ENCODE measurements around the gene VPS9D1. TPM values are rescaled to one million over a fixed set of nuclear protein-coding genes. Genes with fewer than 3 reads are reported as not detected.

Gene VPS9D1, protein sequence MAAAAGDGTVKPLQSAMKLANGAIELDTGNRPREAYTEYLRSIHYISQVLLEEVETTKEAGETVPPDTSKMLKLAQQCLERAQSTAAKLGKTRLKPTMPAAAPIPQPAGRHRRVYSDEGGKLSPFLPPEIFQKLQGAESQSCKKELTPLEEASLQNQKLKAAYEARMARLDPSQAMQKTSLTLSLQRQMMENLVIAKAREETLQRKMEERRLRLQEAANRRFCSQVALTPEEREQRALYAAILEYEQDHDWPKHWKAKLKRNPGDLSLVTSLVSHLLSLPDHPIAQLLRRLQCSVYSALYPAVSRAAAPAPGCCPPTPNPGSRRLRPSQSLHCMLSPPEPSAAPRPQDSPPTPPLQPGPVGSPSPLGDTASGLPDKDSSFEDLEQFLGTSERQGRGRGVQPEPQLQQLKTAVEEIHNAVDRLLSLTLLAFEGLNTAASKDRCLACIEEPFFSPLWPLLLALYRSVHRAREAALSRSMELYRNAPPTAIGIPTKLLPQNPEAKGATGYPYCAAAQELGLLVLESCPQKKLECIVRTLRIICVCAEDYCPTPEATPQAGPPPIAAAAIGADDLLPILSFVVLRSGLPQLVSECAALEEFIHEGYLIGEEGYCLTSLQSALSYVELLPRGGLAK
- polyA plus RNA-seq, result 29.9 and 37.2 TPM in 2 replicates
- 15.9 and 17.3 TPM in 2 replicates for polyA minus RNA-seq

DNA sequence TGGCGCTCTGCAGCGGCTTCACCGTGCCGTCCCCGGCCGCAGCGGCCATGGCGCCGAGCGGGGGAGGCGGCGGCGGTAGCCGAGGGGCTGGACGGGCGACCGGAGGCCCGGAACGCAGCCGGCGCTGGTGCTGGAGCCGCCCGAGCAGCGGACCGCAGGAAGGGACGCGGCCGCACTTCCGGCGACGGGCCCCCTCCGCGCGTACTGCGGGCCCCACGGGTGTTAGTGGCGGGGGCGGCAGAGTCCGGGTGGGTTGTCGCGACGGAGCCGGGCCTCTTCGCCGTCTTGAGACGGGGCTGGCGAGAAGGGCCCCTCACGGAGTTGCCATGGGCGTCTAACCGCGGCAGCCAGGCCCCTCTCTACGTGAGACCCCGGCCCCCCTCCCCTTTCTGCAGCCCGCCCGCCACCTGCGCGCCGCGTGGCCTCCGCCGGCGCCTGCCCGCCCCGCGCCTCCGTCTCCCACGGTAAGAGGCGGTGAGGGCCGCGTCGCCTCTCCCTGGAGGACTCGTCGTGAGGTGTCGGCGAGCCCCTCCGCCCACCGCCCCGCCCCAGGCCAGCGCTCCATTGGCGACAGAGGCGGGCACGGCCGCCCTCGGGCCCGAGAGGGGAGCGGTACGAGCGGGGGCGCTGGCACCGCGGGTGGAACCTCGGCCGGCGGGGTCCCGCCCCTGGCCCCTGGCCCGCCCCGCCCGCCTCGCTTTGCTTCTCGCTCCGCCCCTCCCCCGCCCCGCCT lies at the start of gene VPS9D1, which contains the start of gene ZNF276:
Gene VPS9D1 (minus strand): TSS at position 86 of the 733 bp plus-strand sequence. CDS start 37 bp downstream, at position 49.
Gene ZNF276 (plus strand): TSS at position 725 of the 733 bp plus-strand sequence. CDS start 104 bp downstream, outside the sequence.
- Histone ChIP-seq H3K27ac (ENCODE audit: low read length) (peak within 1 kb of the TSS; percentile 78), H3K9me2 (ENCODE audit: insufficient read depth, low read length) (no peaks in the 10 kb centered on the region), H3K4me3 (ENCODE audit: low read length) (peak within 1 kb of the TSS; percentile 93), H2AFZ (ENCODE audit: low read depth, low read length) (no peak within 1 kb of the TSS), H3K4me2 (ENCODE audit: low read length) (peak within 1 kb of the TSS; percentile 76), H3F3A (ENCODE audit: insufficient read depth, low read length, poor library complexity, severe bottlenecking) (no peaks in the 10 kb centered on the region), H3K79me2 (replicated peaks; ENCODE audit: insufficient read depth, low read length) (no peaks in the 10 kb centered on the region), H3K36me3 (ENCODE audit: insufficient read depth, low read length) (no peaks in the 10 kb centered on the region), H3K9me3 (ENCODE audit: low read length) (no peaks in the 10 kb centered on the region), H3K9ac (ENCODE audit: low read length) (peak within 1 kb of the TSS; percentile 81), H3K27me3 (ENCODE audit: insufficient read depth, low read depth, low read length) (no peaks in the 10 kb centered on the region), H4K20me1 (ENCODE audit: insufficient read depth) (peaks cover 9% of the 10 kb centered on the region)
- peak; percentile 10 for TF ChIP-seq CTCF (IDR thresholded peaks at IDR 0.05; ENCODE audit: poor library complexity, severe bottlenecking)
- peak; percentile 83 for TF ChIP-seq TAF1 (IDR thresholded peaks at IDR 0.05; ENCODE audit: low read depth)
- TF ChIP-seq SMC3 (conservative IDR thresholded peaks at IDR 0.05; ENCODE audit: poor library complexity), result peak; percentile 6
- TF ChIP-seq RAD21 (conservative IDR thresholded peaks at IDR 0.05), result no peak
- peak; percentile 57 for TF ChIP-seq POLR2AphosphoS5 (IDR thresholded peaks at IDR 0.05)
- TF ChIP-seq REST (IDR thresholded peaks at IDR 0.05; ENCODE audit: borderline replicate concordance), result peak; percentile 40
- TF ChIP-seq EP300 (conservative IDR thresholded peaks at IDR 0.05; ENCODE audit: poor library complexity, severe bottlenecking), result peak; percentile 56
- no peak for TF ChIP-seq EZH2 (IDR thresholded peaks at IDR 0.05; ENCODE audit: borderline replicate concordance, insufficient read depth, low read length, poor library complexity, severe bottlenecking)
- peak; percentile 96 for TF ChIP-seq MXI1 (conservative IDR thresholded peaks at IDR 0.05; ENCODE audit: poor library complexity, severe bottlenecking)

- H4K20me1 ChIP-seq (ENCODE audit: insufficient read depth), result no peaks in the 10 kb centered on the region
- no peak overlapping the region for H3K4me2 ChIP-seq (ENCODE audit: low read length)
- H3K36me3 ChIP-seq (ENCODE audit: insufficient read depth, low read length), result no peaks in the 10 kb centered on the region
- no peaks in the 10 kb centered on the region for H3K79me2 ChIP-seq (replicated peaks; ENCODE audit: insufficient read depth, low read length)
- TF ChIP-seq CTCF (IDR thresholded peaks at IDR 0.05; ENCODE audit: poor library complexity, severe bottlenecking), result no peak
- TF ChIP-seq SMC3 (conservative IDR thresholded peaks at IDR 0.05; ENCODE audit: poor library complexity), result no peak
- no peak for TF ChIP-seq POLR2AphosphoS5 (IDR thresholded peaks at IDR 0.05)
- TF ChIP-seq EP300 (conservative IDR thresholded peaks at IDR 0.05; ENCODE audit: poor library complexity, severe bottlenecking), result no peak
- TF ChIP-seq EZH2 (IDR thresholded peaks at IDR 0.05; ENCODE audit: borderline replicate concordance, insufficient read depth, low read length, poor library complexity, severe bottlenecking), result no peak
- TF ChIP-seq MXI1 (conservative IDR thresholded peaks at IDR 0.05; ENCODE audit: poor library complexity, severe bottlenecking), result no peak
- TF ChIP-seq REST (IDR thresholded peaks at IDR 0.05; ENCODE audit: borderline replicate concordance), result no peak
- TF ChIP-seq RAD21 (conservative IDR thresholded peaks at IDR 0.05), result no peak
- TF ChIP-seq TAF1 (IDR thresholded peaks at IDR 0.05; ENCODE audit: low read depth), result no peak
- H2AFZ ChIP-seq (ENCODE audit: low read depth, low read length), result no peak overlapping the region
- H3K4me3 ChIP-seq (ENCODE audit: low read length), result no peak overlapping the region
- no peaks in the 10 kb centered on the region for H3K27me3 ChIP-seq (ENCODE audit: insufficient read depth, low read depth, low read length)
- H3K27ac ChIP-seq (ENCODE audit: low read length), result no peak overlapping the region
- H3F3A ChIP-seq (ENCODE audit: insufficient read depth, low read length, poor library complexity, severe bottlenecking), result no peaks in the 10 kb centered on the region
- H3K9me3 ChIP-seq (ENCODE audit: low read length), result no peaks in the 10 kb centered on the region
- no peaks in the 10 kb centered on the region for H3K9me2 ChIP-seq (ENCODE audit: insufficient read depth, low read length)
- no peak overlapping the region for H3K9ac ChIP-seq (ENCODE audit: low read length)
These were observed 49.7 kb upstream of the VPS9D1 start for GRCh38 chr16:89770367-89770766.

Data from neural cell (in vitro differentiated cells).